Measurements from ENCODE around the gene PUS10. TPM values are rescaled to one million over a fixed set of nuclear protein-coding genes. Genes with fewer than 3 reads are reported as not detected.

PUS10 gene
- total and polyA plus RNA-seq, 2 of the 13 experiments (the other 11 are each of a cell fraction or from before 2014, with no cell fraction given): 41.4 to 44.3 TPM

- Histone ChIP-seq H3K27me3 (ENCODE audit: control insufficient read depth in 1 of 2, insufficient read depth in 2 of 2, low read length in 2 of 2) (no peaks in the 10 kb centered on the region; a peak in 1 of 5 replicates), H3K79me2 (ENCODE audit: insufficient read depth, low read length) (peaks cover 90% of the 10 kb centered on the region), H4K20me1 (ENCODE audit: insufficient read depth, low read length) (no peaks in the 10 kb centered on the region; the same call in 1 of the 2 replicates), H3K4me1 (ENCODE audit: insufficient read depth, low read length) (peaks cover 48% of the 10 kb centered on the region), H3K27ac (ENCODE audit: extremely low read length, insufficient read depth, low read length) (peak overlapping the region; percentile 22), H2AFZ (ENCODE audit: low read length) (no peak overlapping the region), H3K4me3 (replicated peaks in 1 of 3; ENCODE audit: insufficient read depth in 1 of 3, low read depth in 2 of 3, low read length in 3 of 3) (peak overlapping the region in 1 of 3 experiments; percentile 21; a peak in 1 of 6 replicates), H3K36me3 (replicated peaks in 1 of 2; ENCODE audit: control insufficient read depth in 1 of 2, insufficient read depth in 2 of 2, low read length in 2 of 2) (peaks cover 7 to 27% of the 10 kb centered on the region in 2 experiments; a peak in 3 of 5 replicates), H3K4me2 (ENCODE audit: low read depth, low read length) (peak overlapping the region; percentile 51), H3K9me3 (ENCODE audit: low read length) (0 out of 2 replicates have a peak, but pooled peaks cover 3% of the 10 kb centered on the region), H3K9ac (ENCODE audit: insufficient read depth, low read depth, low read length) (no peak overlapping the region)
- no TSS peak for BruUV-seq (replicated peaks)
- ChIA-PET CTCF (ENCODE audit: low intra/inter-chr PET ratio, low total read pairs) (no interaction called here), POLR2A (interaction anchor here (1.0 to 2.1 kb wide), 5 partner anchors 12 to 155 kb away, joined by 3 to 7 read pairs (median 4); partner anchors contain the start of gene SANBR)
- ATAC-seq: no peak
- DNase-seq (ENCODE audit: low spot score): peak; percentile 51
- WGBS (ENCODE audit: low lambda C conversion rate): 69% methylated on average over 6 of the region's 6 CpGs
- in situ Hi-C loops (cut with HindIII; ENCODE audit: extremely low pct_ligation_motif_present, low pct_unique_long_range_greater_than_20kb): no loop called here
- intact Hi-C loops (cut with micrococcal nuclease; ENCODE audit: unreplicated experiment): no loop called here
- FAIRE-seq: no peak
- no peak for TF ChIP-seq FOXA1 (IDR thresholded peaks at IDR 0.05)
- peak; percentile 44; the same call in 1 of the 2 replicates for TF ChIP-seq FOXA1 (CRISPR knock-in tag; IDR thresholded peaks at IDR 0.05)
- TF ChIP-seq SOX6 (IDR thresholded peaks at IDR 0.05): no peak
- TF ChIP-seq SOX6 (CRISPR knock-in tag; IDR thresholded peaks at IDR 0.05): 0 out of 2 replicates have a peak, but pooled peaks have one; percentile 16
- peak; percentile 59; the same call in 1 of the 2 replicates for TF ChIP-seq FOXA3 (CRISPR knock-in tag; IDR thresholded peaks at IDR 0.05)
- TF ChIP-seq SP5 (CRISPR knock-in tag; IDR thresholded peaks at IDR 0.05; ENCODE audit: borderline replicate concordance, low read depth): peak; percentile 42; the same call in 1 of the 2 replicates
- 0 out of 2 replicates have a peak, but pooled peaks have one; percentile 57 for TF ChIP-seq MYPOP (CRISPR knock-in tag; IDR thresholded peaks at IDR 0.05)
- 0 out of 2 replicates have a peak, but pooled peaks have one; percentile 19 for TF ChIP-seq PATZ1 (CRISPR knock-in tag; IDR thresholded peaks at IDR 0.05)
- TF ChIP-seq PBX2 (CRISPR knock-in tag; IDR thresholded peaks at IDR 0.05): no peak
- TF ChIP-seq SALL1 (CRISPR knock-in tag; IDR thresholded peaks at IDR 0.05): peak; percentile 57; the same call in 1 of the 2 replicates
- TF ChIP-seq ATF7 (IDR thresholded peaks at IDR 0.05): no peak
- 0 out of 2 replicates have a peak, but pooled peaks have one; percentile 19 for TF ChIP-seq ATF7 (CRISPR knock-in tag; IDR thresholded peaks at IDR 0.05)
- TF ChIP-seq ZFX (CRISPR knock-in tag; IDR thresholded peaks at IDR 0.05; ENCODE audit: low read depth): 0 out of 2 replicates have a peak, but pooled peaks have one; percentile 46
- no peak for TF ChIP-seq ARNTL (CRISPR knock-in tag; IDR thresholded peaks at IDR 0.05)
- 0 out of 2 replicates have a peak, but pooled peaks have one; percentile 34 for TF ChIP-seq ATF7-NPFF (CRISPR knock-in tag; IDR thresholded peaks at IDR 0.05; ENCODE audit: low read depth)
- no peak for TF ChIP-seq ZNF639 (CRISPR knock-in tag; conservative IDR thresholded peaks at IDR 0.05)
- no peak for TF ChIP-seq THAP8 (CRISPR knock-in tag; IDR thresholded peaks at IDR 0.05; ENCODE audit: borderline replicate concordance)
Observed at GRCh38 chr2:61021228-61021660, 3.2 kb upstream of the PUS10 start.

Measured in HepG2 (cell line).